PFSK-1 (cell line): Measurements from ENCODE around the gene ZNF813. TPM values are rescaled to one million over a fixed set of nuclear protein-coding genes. Genes with fewer than 3 reads are reported as not detected.

ENCODE experiments used
- FOXP2 ChIP-seq: optimal IDR thresholded peaks from 2 replicates; pipeline ENCODE3; 2011; ENCODE audit warnings: borderline replicate concordance, control low read depth, inconsistent platforms; ENCODE audit not compliant: insufficient read depth; ENCODE audit errors: extremely low read length, extremely low read depth
- POLR2AphosphoS5 ChIP-seq: IDR thresholded peaks from 2 replicates; pipeline ENCODE4 v1.6.1; 2012; ENCODE audit warnings: low read depth, mild to moderate bottlenecking, control low read depth, low read length, moderate library complexity
- SIN3A ChIP-seq: IDR thresholded peaks from 2 replicates; pipeline ENCODE4 v1.6.1; 2012; ENCODE audit warnings: mild to moderate bottlenecking, low read length, moderate library complexity, borderline replicate concordance; ENCODE audit not compliant: insufficient read depth
- TAF1 ChIP-seq: IDR thresholded peaks from 2 replicates; pipeline ENCODE4 v1.6.1; 2012; ENCODE audit warnings: low read length, control low read depth, borderline replicate concordance; ENCODE audit not compliant: insufficient read depth
- polyA plus RNA-seq: library from polyadenylated mRNA; unstranded; fragments of >200 nt; gene quantifications from one replicate; pipeline ENCODE4 v1.2.1, GENCODE V29; 2012; ENCODE audit warnings: low read depth, missing spikeins; ENCODE audit not compliant: insufficient read length
- TF ChIP-seq, protein P1 (sequence below), 2 experiments: IDR thresholded peaks; 2 replicates each; pipeline versions ENCODE4 v1.6.1 to v1.8.0; 2011 to 2012; ENCODE audit warnings: low read depth in 2 of 2, low read length in 2 of 2, control low read depth in 1 of 2, inconsistent platforms in 1 of 2, mild to moderate bottlenecking in 1 of 2, moderate library complexity in 1 of 2; ENCODE audit not compliant: insufficient read depth in 1 of 2

The ZNF813 gene
- polyA plus RNA-seq, result 0.33 TPM

GRCh38 chr19:53467485-53468262, at the start of gene ZNF813:
ZNF813 (plus strand) TSS chr19:53467733; CDS start chr19:53483823, 16,090 bp downstream.
- TF ChIP-seq SIN3A, result peak; percentile 49; the same call in 1 of the 2 replicates
- peak; percentile 69 for TF ChIP-seq POLR2AphosphoS5
- no peak for TF ChIP-seq FOXP2

- no peak for TF ChIP-seq FOXP2
- no peak for TF ChIP-seq TAF1
- TF ChIP-seq SIN3A, result no peak
- TF ChIP-seq, protein P1, sequence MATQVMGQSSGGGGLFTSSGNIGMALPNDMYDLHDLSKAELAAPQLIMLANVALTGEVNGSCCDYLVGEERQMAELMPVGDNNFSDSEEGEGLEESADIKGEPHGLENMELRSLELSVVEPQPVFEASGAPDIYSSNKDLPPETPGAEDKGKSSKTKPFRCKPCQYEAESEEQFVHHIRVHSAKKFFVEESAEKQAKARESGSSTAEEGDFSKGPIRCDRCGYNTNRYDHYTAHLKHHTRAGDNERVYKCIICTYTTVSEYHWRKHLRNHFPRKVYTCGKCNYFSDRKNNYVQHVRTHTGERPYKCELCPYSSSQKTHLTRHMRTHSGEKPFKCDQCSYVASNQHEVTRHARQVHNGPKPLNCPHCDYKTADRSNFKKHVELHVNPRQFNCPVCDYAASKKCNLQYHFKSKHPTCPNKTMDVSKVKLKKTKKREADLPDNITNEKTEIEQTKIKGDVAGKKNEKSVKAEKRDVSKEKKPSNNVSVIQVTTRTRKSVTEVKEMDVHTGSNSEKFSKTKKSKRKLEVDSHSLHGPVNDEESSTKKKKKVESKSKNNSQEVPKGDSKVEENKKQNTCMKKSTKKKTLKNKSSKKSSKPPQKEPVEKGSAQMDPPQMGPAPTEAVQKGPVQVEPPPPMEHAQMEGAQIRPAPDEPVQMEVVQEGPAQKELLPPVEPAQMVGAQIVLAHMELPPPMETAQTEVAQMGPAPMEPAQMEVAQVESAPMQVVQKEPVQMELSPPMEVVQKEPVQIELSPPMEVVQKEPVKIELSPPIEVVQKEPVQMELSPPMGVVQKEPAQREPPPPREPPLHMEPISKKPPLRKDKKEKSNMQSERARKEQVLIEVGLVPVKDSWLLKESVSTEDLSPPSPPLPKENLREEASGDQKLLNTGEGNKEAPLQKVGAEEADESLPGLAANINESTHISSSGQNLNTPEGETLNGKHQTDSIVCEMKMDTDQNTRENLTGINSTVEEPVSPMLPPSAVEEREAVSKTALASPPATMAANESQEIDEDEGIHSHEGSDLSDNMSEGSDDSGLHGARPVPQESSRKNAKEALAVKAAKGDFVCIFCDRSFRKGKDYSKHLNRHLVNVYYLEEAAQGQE (IDR thresholded peaks at IDR 0.05; ENCODE audit: insufficient read depth in 1 of 2, low read depth in 2 of 2, low read length in 2 of 2), result no peak
- TF ChIP-seq POLR2AphosphoS5, result no peak
Measured at GRCh38 chr19:53422551-53422950, 45.0 kb upstream of the ZNF813 start.

GRCh38 chr19:53424968-53425597, 42.5 kb upstream of the ZNF813 start:
- no peak for TF ChIP-seq SIN3A
- TF ChIP-seq FOXP2, result no peak
- TF ChIP-seq TAF1, result no peak
- no peak for TF ChIP-seq POLR2AphosphoS5
- TF ChIP-seq, protein P1 (IDR thresholded peaks at IDR 0.05; ENCODE audit: insufficient read depth in 1 of 2, low read depth in 2 of 2, low read length in 2 of 2), result no peak

DNA sequence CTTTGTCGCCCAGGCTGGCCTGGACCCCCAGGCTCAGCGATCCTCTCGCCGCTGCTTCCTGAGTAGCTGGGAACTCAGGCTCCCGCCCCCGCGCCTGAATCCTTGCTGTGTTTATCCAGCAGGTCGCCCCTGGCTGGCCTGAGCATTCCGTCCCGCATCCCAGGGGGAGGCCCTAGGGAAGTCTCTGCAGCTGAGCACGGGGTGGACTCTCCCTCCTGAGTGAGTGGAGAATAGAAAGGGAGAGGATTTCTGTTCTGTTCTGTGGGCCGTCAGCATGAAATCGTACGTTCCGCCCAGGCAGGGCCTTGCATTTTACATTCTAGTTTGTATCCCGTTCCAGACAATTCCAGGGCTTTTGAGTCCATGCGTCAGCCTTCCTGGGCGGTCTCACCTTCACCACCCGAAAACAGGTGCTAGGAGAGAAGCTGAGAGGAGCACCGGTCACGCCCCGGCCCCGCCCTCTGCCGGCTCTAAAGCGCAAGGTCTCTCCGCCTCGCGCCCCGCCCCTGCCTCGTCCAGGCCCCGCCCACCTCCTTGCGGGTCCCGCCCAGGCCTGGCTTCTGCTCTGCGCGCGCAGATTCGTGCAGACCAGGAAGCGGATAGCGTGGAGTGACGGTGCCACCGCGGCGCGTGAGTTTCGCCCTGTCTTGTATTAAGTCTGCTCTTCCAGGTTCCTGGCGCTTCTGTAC, 36.0 kb upstream of the ZNF813 start, which contains the start of gene ZNF761:
TSS of gene ZNF761 (plus strand) at position 586 of the 689 bp plus-strand sequence. CDS start 15,285 bp downstream, outside the sequence.
- TF ChIP-seq POLR2AphosphoS5 (peak; percentile 83), TAF1 (peak; percentile 76), SIN3A (no peak), FOXP2 (no peak)
- TF ChIP-seq, protein P1 (IDR thresholded peaks at IDR 0.05; ENCODE audit: insufficient read depth in 1 of 2, low read depth in 2 of 2, low read length in 2 of 2), result no peak

- TF ChIP-seq SIN3A (no peak), FOXP2 (no peak), TAF1 (no peak), POLR2AphosphoS5 (no peak)
- TF ChIP-seq, protein P1 (IDR thresholded peaks at IDR 0.05; ENCODE audit: insufficient read depth in 1 of 2, low read depth in 2 of 2, low read length in 2 of 2), result no peak
Measured at GRCh38 chr19:53432088-53432661, 35.4 kb upstream of the ZNF813 start.
